22Rv1 (cell line): ENCODE results near the gene ALDH1L1.

Experiments
- ZFX ChIP-seq: fragments of 450-650 bp; IDR thresholded peaks from 2 replicates; pipeline ENCODE4 v1.6.1; 2017; ENCODE audit warnings: antibody characterized with exemption, borderline replicate concordance
- TF ChIP-seq, protein P1 (sequence below): fragments of 450-650 bp; IDR thresholded peaks from 2 replicates; pipeline ENCODE4 v1.5.1; 2017; ENCODE audit warnings: mild to moderate bottlenecking

DNA sequence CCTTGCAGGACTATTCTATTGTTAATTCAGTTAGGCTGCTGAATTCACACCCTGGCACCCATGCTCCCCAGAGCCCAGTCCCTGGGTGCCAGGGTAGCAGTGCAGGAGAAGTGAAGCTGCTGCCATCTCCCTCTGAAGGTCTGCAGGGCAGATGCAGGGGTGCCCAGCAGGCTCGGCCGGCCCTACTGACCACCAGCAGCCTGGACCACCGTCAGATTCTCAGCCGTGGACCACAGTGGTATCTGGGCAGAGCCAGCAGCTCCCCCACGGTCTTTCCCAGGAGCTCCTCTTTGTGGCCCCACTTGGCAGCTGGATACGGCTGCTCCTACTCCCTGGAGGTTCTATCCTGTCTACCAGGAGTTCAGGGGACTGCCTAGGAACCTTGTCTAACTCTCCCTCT lies 46.8 kb downstream of the ALDH1L1 start:
- TF ChIP-seq, protein P1, sequence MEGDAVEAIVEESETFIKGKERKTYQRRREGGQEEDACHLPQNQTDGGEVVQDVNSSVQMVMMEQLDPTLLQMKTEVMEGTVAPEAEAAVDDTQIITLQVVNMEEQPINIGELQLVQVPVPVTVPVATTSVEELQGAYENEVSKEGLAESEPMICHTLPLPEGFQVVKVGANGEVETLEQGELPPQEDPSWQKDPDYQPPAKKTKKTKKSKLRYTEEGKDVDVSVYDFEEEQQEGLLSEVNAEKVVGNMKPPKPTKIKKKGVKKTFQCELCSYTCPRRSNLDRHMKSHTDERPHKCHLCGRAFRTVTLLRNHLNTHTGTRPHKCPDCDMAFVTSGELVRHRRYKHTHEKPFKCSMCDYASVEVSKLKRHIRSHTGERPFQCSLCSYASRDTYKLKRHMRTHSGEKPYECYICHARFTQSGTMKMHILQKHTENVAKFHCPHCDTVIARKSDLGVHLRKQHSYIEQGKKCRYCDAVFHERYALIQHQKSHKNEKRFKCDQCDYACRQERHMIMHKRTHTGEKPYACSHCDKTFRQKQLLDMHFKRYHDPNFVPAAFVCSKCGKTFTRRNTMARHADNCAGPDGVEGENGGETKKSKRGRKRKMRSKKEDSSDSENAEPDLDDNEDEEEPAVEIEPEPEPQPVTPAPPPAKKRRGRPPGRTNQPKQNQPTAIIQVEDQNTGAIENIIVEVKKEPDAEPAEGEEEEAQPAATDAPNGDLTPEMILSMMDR, result no peak
- TF ChIP-seq ZFX, result no peak
